HCT116 (cell line): ENCODE measurements around the gene LSP1. TPM values are rescaled to one million over a fixed set of nuclear protein-coding genes. Genes with fewer than 3 reads are reported as not detected.

Experiments
- ATAC-seq: fragments of 200-7000 bp; cut with Tn5 transposase; 2 replicates; pipeline ENCODE4 v1.9.1; 2020; ENCODE audit warnings: mild to moderate bottlenecking, moderate library complexity
- BruUV-seq: library from RNA; stranded (reverse); fragments of 400-500 nt; replicated peaks from 2 replicates; lab custom pipeline; 2021; lab: Mats Ljungman, UMichigan
- CTCF ChIA-PET: fragments of 300-600 bp; sonication (Branson Sonifier 250); formaldehyde crosslinking; loops from one replicate; lab custom pipeline; 2021; ENCODE audit warnings: antibody characterized with exemption; lab: Charles Lee
- POLR2A ChIA-PET: fragments of 300-600, 350-600 bp; sonication (Branson Sonifier 250); formaldehyde crosslinking; loops from one replicate; lab custom pipeline; 2021; ENCODE audit warnings: antibody characterized with exemption; lab: Charles Lee
- RAD21 ChIA-PET, 2 experiments: fragments of 300-600 bp; sonication (Branson Sonifier 250); formaldehyde crosslinking; loops; one replicate each; lab custom pipeline; 2023; ENCODE audit warnings: low total read pairs in 2 of 2; ENCODE audit not compliant: uncharacterized antibody in 2 of 2, unreplicated experiment in 2 of 2, low non-redundant PET in 1 of 2; lab: Charles Lee
- DNase-seq: peaks from one replicate; pipeline ENCODE4 v3.0.0-alpha.2; 2010; ENCODE audit warnings: low read depth, low spot score
- H2AFZ ChIP-seq: fragments of 200-600 bp; shearing (Covaris generic), sonication (generic); 2 replicates; pipeline ENCODE4 v1.6.1; 2017; ENCODE audit warnings: low read depth, mixed run types, mixed read lengths, antibody characterized with exemption, low read length; ENCODE audit not compliant: poor library complexity, severe bottlenecking
- H3K27ac ChIP-seq: 2 replicates; pipeline ENCODE4 v1.5.1; 2012; ENCODE audit warnings: low read depth, low read length
- H3K27me3 ChIP-seq: fragments of 200-600 bp; sonication (generic); 2 replicates; pipeline ENCODE4 v1.6.1; 2016; ENCODE audit warnings: mixed run types, low read length, mixed read lengths; ENCODE audit not compliant: insufficient read depth
- H3K36me3 ChIP-seq, 2 experiments: fragments of 200-500 bp in 1 of 2; fragments of 200-600 bp in 1 of 2; sonication (Bioruptor generic) in 1 of 2; sonication (generic) in 1 of 2; 2 replicates each; pipeline versions ENCODE4 v1.5.1 to v1.6.1; 2014 to 2016; ENCODE audit warnings: low read length in 2 of 2, inconsistent platforms in 1 of 2, mixed read lengths in 1 of 2, mixed run types in 1 of 2; ENCODE audit not compliant: insufficient read depth in 2 of 2, control insufficient read depth in 1 of 2
- H3K4me1 ChIP-seq, 2 experiments: fragments of 200-600 bp in 1 of 2; sonication (generic) in 1 of 2; 2 replicates each; pipeline versions ENCODE4 v1.5.1 to v1.6.1; 2012 to 2017; ENCODE audit warnings: low read length in 2 of 2, inconsistent platforms in 1 of 2, mild to moderate bottlenecking in 1 of 2, mixed read lengths in 1 of 2, mixed run types in 1 of 2, moderate library complexity in 1 of 2; ENCODE audit not compliant: insufficient read depth in 2 of 2, control insufficient read depth in 1 of 2
- H3K4me2 ChIP-seq: fragments of 200-600 bp; sonication (generic); 2 replicates; pipeline ENCODE4 v1.6.1; 2017; ENCODE audit warnings: mixed run types, low read length, mixed read lengths
- H3K4me3 ChIP-seq, 2 experiments: fragments of 200-600 bp in 1 of 2; sonication (generic) in 1 of 2; replicated peaks in 1 of 2; 2 replicates each; pipeline ENCODE4 v1.5.1; 2011 to 2016; ENCODE audit warnings: low read length in 2 of 2, control low read depth in 1 of 2, low read depth in 1 of 2, mild to moderate bottlenecking in 1 of 2, mixed read lengths in 1 of 2, mixed run types in 1 of 2
- H3K79me2 ChIP-seq: fragments of 200-600 bp; sonication (generic); 2 replicates; pipeline ENCODE4 v1.6.1; 2017; ENCODE audit warnings: mild to moderate bottlenecking, mixed run types, low read length, moderate library complexity, mixed read lengths; ENCODE audit not compliant: insufficient read depth
- H3K9ac ChIP-seq: fragments of 200-600 bp; sonication (generic); 2 replicates; pipeline ENCODE4 v1.6.1; 2016; ENCODE audit warnings: low read length, mixed read lengths
- H3K9me2 ChIP-seq: fragments of 200-600 bp; sonication (generic), shearing (Covaris generic); 2 replicates; pipeline ENCODE4 v1.6.1; 2017; ENCODE audit warnings: mixed run types, mild to moderate bottlenecking, moderate library complexity; ENCODE audit not compliant: insufficient read depth
- H3K9me3 ChIP-seq, 2 experiments: fragments of 200-500 bp in 1 of 2; fragments of 200-600 bp in 1 of 2; sonication (Bioruptor generic) in 1 of 2; sonication (generic) in 1 of 2; 2 replicates each; pipeline ENCODE4 v1.6.1; 2014 to 2017; ENCODE audit warnings: low read length in 2 of 2, mixed read lengths in 2 of 2, inconsistent platforms in 1 of 2, low read depth in 1 of 2, mild to moderate bottlenecking in 1 of 2, mixed run types in 1 of 2, moderate library complexity in 1 of 2; ENCODE audit not compliant: control insufficient read depth in 1 of 2, insufficient read depth in 1 of 2
- H4K20me1 ChIP-seq: fragments of 200-600 bp; sonication (generic), shearing (Covaris generic); 2 replicates; pipeline ENCODE4 v1.6.1; 2017; ENCODE audit warnings: mixed run types, mild to moderate bottlenecking, moderate library complexity; ENCODE audit not compliant: insufficient read depth
- POLR2A ChIP-seq: IDR thresholded peaks from 2 replicates; pipeline ENCODE4 v1.7.0; 2011; ENCODE audit warnings: borderline replicate concordance; ENCODE audit not compliant: insufficient read depth, insufficient read length; ENCODE audit errors: extremely low read depth
- SP1 ChIP-seq: IDR thresholded peaks from 2 replicates; pipeline ENCODE4 v1.6.1; 2012; ENCODE audit warnings: low read depth
- SRF ChIP-seq: IDR thresholded peaks from 2 replicates; pipeline ENCODE4 v1.6.1; 2012; ENCODE audit warnings: low read depth
- TCF7L2 ChIP-seq: IDR thresholded peaks from 2 replicates; pipeline ENCODE4 v1.7.0; 2011; ENCODE audit warnings: borderline replicate concordance, inconsistent platforms; ENCODE audit not compliant: insufficient read depth, insufficient read length; ENCODE audit errors: extremely low read depth
- ZFX ChIP-seq: fragments of 450-650 bp; IDR thresholded peaks from 2 replicates; pipeline ENCODE4 v1.6.1; 2017
- ZNF274 ChIP-seq: fragments of 200-500 bp; sonication (Bioruptor generic); IDR thresholded peaks from 2 replicates; pipeline ENCODE4 v1.6.1; 2014; ENCODE audit warnings: mild to moderate bottlenecking, low read depth, low read length, inconsistent platforms
- intact Hi-C: fragments of 100-400 bp; cut with micrococcal nuclease; formaldehyde crosslinking; loops from 2 replicates; pipeline ENCODE4 v1.10.0; 2022
- total RNA-seq: library from RNA; stranded (reverse); gene quantifications from one replicate; pipeline ENCODE4 v1.2.1, GENCODE V29; 2021; ENCODE audit not compliant: unreplicated experiment
- TF ChIP-seq, protein P1 (sequence below): IDR thresholded peaks from 2 replicates; pipeline ENCODE4 v1.6.1; 2012
- TF ChIP-seq, protein P2 (sequence below): IDR thresholded peaks from 2 replicates; pipeline ENCODE4 v1.6.1; 2011; ENCODE audit warnings: mild to moderate bottlenecking, low read length, moderate library complexity; ENCODE audit not compliant: insufficient replicate concordance; ENCODE audit errors: extremely low read depth
- TF ChIP-seq, protein P3 (sequence below), 3 experiments: fragments of 200-600 bp in 1 of 3; sonication (generic) in 1 of 3; IDR thresholded peaks in 2 of 3; conservative IDR thresholded peaks in 1 of 3; 2 replicates each; pipeline ENCODE4 v1.5.1; 2012 to 2017; ENCODE audit warnings: low read depth in 2 of 3, low read length in 2 of 3, antibody characterized with exemption in 1 of 3, borderline replicate concordance in 1 of 3, control low read depth in 1 of 3, mild to moderate bottlenecking in 1 of 3, mixed read lengths in 1 of 3, mixed run types in 1 of 3, moderate library complexity in 1 of 3; ENCODE audit not compliant: insufficient read depth in 1 of 3

The LSP1 gene
- total RNA-seq, 1 experiment from 2014 or later, result 1.3 TPM

DNA sequence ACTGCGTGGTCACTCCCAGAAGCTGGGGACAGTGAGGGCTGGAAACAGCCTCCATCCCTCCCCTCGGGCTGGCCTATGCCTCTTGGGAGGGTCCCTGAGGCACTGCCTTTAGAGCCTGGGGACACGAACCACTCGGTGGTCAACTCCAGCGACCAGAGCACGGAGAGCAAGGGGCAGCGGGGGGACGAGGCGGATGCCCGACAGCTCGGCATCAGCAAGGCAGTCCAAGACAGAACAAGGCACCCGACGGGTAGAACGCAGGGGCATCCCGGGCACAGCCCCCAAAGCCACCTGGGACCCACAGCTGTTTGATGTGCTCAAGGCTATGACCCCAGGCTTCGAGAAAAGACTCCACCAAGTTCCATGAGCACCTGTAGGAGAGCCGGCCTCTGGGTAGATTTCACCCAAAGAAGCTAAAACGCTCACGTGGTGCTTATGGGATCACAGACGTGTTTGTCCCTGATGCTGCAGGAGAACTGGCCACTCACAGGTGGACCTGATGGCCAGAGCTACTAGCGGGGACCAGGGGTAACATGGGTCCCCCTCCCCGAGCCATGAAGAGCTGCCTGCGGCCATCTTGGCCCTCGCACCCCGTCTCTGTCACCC, 510 bp upstream of the LSP1 start:
- Histone ChIP-seq H3K9me3 (no peaks in the 10 kb centered on the region), H2AFZ (no peak overlapping the region), H3K36me3 (no peaks in the 10 kb centered on the region), H3K27me3 (no peaks in the 10 kb centered on the region), H3K79me2 (no peaks in the 10 kb centered on the region), H4K20me1 (no peaks in the 10 kb centered on the region), H3K4me2 (no peak overlapping the region), H3K4me3 (no peak overlapping the region), H3K27ac (no peak overlapping the region), H3K4me1 (no peaks in the 10 kb centered on the region), H3K9ac (no peak overlapping the region), H3K9me2 (no peaks in the 10 kb centered on the region)
- ATAC-seq (no peak), DNase-seq (no peak)
- intact Hi-C loops, result no loop called here
- CTCF ChIA-PET, result no interaction called here
- TF ChIP-seq SRF (no peak), SP1 (no peak), ZNF274 (no peak), POLR2A (no peak), TCF7L2 (no peak), ZFX (no peak)
- TF ChIP-seq, protein P1, sequence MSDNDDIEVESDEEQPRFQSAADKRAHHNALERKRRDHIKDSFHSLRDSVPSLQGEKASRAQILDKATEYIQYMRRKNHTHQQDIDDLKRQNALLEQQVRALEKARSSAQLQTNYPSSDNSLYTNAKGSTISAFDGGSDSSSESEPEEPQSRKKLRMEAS, result no peak
- TF ChIP-seq, protein P2, sequence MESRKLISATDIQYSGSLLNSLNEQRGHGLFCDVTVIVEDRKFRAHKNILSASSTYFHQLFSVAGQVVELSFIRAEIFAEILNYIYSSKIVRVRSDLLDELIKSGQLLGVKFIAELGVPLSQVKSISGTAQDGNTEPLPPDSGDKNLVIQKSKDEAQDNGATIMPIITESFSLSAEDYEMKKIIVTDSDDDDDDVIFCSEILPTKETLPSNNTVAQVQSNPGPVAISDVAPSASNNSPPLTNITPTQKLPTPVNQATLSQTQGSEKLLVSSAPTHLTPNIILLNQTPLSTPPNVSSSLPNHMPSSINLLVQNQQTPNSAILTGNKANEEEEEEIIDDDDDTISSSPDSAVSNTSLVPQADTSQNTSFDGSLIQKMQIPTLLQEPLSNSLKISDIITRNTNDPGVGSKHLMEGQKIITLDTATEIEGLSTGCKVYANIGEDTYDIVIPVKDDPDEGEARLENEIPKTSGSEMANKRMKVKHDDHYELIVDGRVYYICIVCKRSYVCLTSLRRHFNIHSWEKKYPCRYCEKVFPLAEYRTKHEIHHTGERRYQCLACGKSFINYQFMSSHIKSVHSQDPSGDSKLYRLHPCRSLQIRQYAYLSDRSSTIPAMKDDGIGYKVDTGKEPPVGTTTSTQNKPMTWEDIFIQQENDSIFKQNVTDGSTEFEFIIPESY, result no peak
- TF ChIP-seq, protein P3, sequence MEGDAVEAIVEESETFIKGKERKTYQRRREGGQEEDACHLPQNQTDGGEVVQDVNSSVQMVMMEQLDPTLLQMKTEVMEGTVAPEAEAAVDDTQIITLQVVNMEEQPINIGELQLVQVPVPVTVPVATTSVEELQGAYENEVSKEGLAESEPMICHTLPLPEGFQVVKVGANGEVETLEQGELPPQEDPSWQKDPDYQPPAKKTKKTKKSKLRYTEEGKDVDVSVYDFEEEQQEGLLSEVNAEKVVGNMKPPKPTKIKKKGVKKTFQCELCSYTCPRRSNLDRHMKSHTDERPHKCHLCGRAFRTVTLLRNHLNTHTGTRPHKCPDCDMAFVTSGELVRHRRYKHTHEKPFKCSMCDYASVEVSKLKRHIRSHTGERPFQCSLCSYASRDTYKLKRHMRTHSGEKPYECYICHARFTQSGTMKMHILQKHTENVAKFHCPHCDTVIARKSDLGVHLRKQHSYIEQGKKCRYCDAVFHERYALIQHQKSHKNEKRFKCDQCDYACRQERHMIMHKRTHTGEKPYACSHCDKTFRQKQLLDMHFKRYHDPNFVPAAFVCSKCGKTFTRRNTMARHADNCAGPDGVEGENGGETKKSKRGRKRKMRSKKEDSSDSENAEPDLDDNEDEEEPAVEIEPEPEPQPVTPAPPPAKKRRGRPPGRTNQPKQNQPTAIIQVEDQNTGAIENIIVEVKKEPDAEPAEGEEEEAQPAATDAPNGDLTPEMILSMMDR (IDR thresholded peaks at IDR 0.05 in 2 of 3, conservative IDR thresholded peaks at IDR 0.05 in 1 of 3; ENCODE audit: borderline replicate concordance in 1 of 3, insufficient read depth in 1 of 3, low read depth in 2 of 3, low read length in 2 of 3), result no peak
- RAD21 ChIA-PET, result no interaction called here
- no TSS peak for BruUV-seq
- POLR2A ChIA-PET, result no interaction called here
